Body of pancreas (tissue), 4 donors: Measurements from ENCODE around the gene CDK4. TPM values are rescaled to one million over a fixed set of nuclear protein-coding genes. Genes with fewer than 3 reads are reported as not detected.

Experiments used
- ATAC-seq: fragments of 150-250 bp; one replicate; pipeline ENCODE4 v1.9.1; 2016
- DNase-seq, 4 donors: peaks; one replicate each; pipeline ENCODE4 v3.0.0-alpha.2; 2019
- H3K27ac ChIP-seq, 4 donors: fragments of 200-600 bp; sonication (generic); 1 replicate in 3 of 4; 2 replicates in 1 of 4; pipeline versions ENCODE4 v1.5.1 to v1.6.1; 2016 to 2019; ENCODE audit warnings: mild to moderate bottlenecking in 1 of 4, mixed read lengths in 1 of 4, moderate library complexity in 1 of 4
- H3K27me3 ChIP-seq, 2 donors: fragments of 200-600 bp; sonication (generic); one replicate each; pipeline ENCODE4 v1.6.0; 2016; ENCODE audit warnings: mild to moderate bottlenecking in 1 of 2
- H3K36me3 ChIP-seq, 2 donors: fragments of 200-600 bp; sonication (generic); replicated peaks in 1 of 2; 2 replicates each; pipeline ENCODE4 v1.5.1; 2016; ENCODE audit warnings: low read depth in 2 of 2; ENCODE audit not compliant: insufficient read depth in 1 of 2
- H3K4me1 ChIP-seq: fragments of 200-600 bp; sonication (generic); one replicate; pipeline ENCODE4 v1.6.0; 2016
- H3K4me3 ChIP-seq, 2 donors: fragments of 200-600 bp; sonication (generic); 1 replicate in 1 of 2; 2 replicates in 1 of 2; pipeline ENCODE4 v1.5.1; 2016 to 2019
- H3K9me3 ChIP-seq, 3 donors: fragments of 200-600 bp; sonication (generic); 1 replicate in 2 of 3; 2 replicates in 1 of 3; pipeline ENCODE4 v1.5.1; 2016
- CTCF ChIP-seq, 7 experiments: fragments of 450-650 bp in 4 of 7; fragments of 200-600 bp in 3 of 7; sonication (generic) in 3 of 7; IDR thresholded peaks; one replicate each; pipeline ENCODE4 v1.5.1; 2016 to 2019; ENCODE audit warnings: antibody characterized with exemption in 7 of 7
- POLR2A ChIP-seq, 3 donors: fragments of 450-650 bp; IDR thresholded peaks; one replicate each; pipeline ENCODE4 v1.6.1; 2016; ENCODE audit warnings: antibody characterized with exemption in 3 of 3, mild to moderate bottlenecking in 2 of 3
- WGBS, 2 donors: methylation state at CpG; one replicate each; pipeline ENCODE4 v1.1.5; 2017; 5-methylcytosine and 5-hydroxymethylcytosine counted together
- intact Hi-C: fragments of 100-400 bp; cut with DNase I; formaldehyde crosslinking; loops from one replicate; pipeline ENCODE4 v1.15.1; 2023
- total RNA-seq, 2 donors: library from RNA; depleted of rRNA; stranded (reverse); fragments of >200 nt; gene quantifications; one replicate each; pipeline ENCODE4 v1.1.0, GENCODE V29; 2016

CDK4 gene
- total RNA-seq, 2 donors from 2014 or later: 27.0 to 81.2 TPM

GRCh38 chr12:57752668-57753000 is 524 bp upstream of the CDK4 start:
- H3K4me3 ChIP-seq: no peak overlapping the region
- H3K36me3 ChIP-seq: peaks cover 0 to 4% of the 10 kb centered on the region in 2 donors
- WGBS, 2 donors: 0 to 2% methylated on average over 5 of the region's 5 CpGs
- DNase-seq (no peak), ATAC-seq (no peak)
- H3K27ac ChIP-seq: peak overlapping the region; percentile 66 to 90 (median 78)
- H3K27me3 ChIP-seq: no peaks in the 10 kb centered on the region
- H3K9me3 ChIP-seq: no peaks in the 10 kb centered on the region
- TF ChIP-seq CTCF (IDR thresholded peaks at IDR 0.05) (no peak), POLR2A (IDR thresholded peaks at IDR 0.05) (no peak)
- peaks cover 38% of the 10 kb centered on the region for H3K4me1 ChIP-seq
- intact Hi-C loops: no loop called here

- peaks cover 0 to 6% of the 10 kb centered on the region in 2 donors for H3K36me3 ChIP-seq
- no peaks in the 10 kb centered on the region for H3K27me3 ChIP-seq
- no peaks in the 10 kb centered on the region for H3K9me3 ChIP-seq
- H3K27ac ChIP-seq: peak overlapping the region in 3 of 4 donors; percentile 71 to 90 (median 89)
- H3K4me1 ChIP-seq: peaks cover 32% of the 10 kb centered on the region
- 7 to 12% methylated on average over 8 of the region's 8 CpGs for WGBS, 2 donors
- DNase-seq: no peak
- ATAC-seq: no peak
- TF ChIP-seq CTCF (IDR thresholded peaks at IDR 0.05) (no peak), POLR2A (IDR thresholded peaks at IDR 0.05) (no peak)
- peak overlapping the region; percentile 27 to 28 for H3K4me3 ChIP-seq
- intact Hi-C loops: no loop called here
Observed at GRCh38 chr12:57751432-57751787, 700 bp downstream of the CDK4 start.

GRCh38 chr12:57750561-57751431 is 1.3 kb downstream of the CDK4 start:
- no peak for TF ChIP-seq POLR2A (IDR thresholded peaks at IDR 0.05)
- intact Hi-C loops: no loop called here
- ATAC-seq (no peak), DNase-seq (no peak)
- Histone ChIP-seq H3K27ac (peak overlapping the region in 3 of 4 donors; percentile 71 to 90 (median 89)), H3K9me3 (no peaks in the 10 kb centered on the region), H3K27me3 (no peaks in the 10 kb centered on the region), H3K4me1 (peaks cover 32% of the 10 kb centered on the region), H3K36me3 (peaks cover 0 to 6% of the 10 kb centered on the region in 2 donors), H3K4me3 (no peak overlapping the region)
- 82 to 85% methylated on average over 15 of the region's 15 CpGs for WGBS, 2 donors

GRCh38 chr12:57749061-57749460 is 3.0 kb downstream of the CDK4 start:
- ATAC-seq: no peak
- peaks cover 37% of the 10 kb centered on the region for H3K4me1 ChIP-seq
- no peaks in the 10 kb centered on the region for H3K9me3 ChIP-seq
- H3K27me3 ChIP-seq: no peaks in the 10 kb centered on the region
- intact Hi-C loops: no loop called here
- no peak overlapping the region for H3K4me3 ChIP-seq
- peaks cover 0 to 6% of the 10 kb centered on the region in 2 donors for H3K36me3 ChIP-seq
- H3K27ac ChIP-seq: no peak overlapping the region
- DNase-seq: no peak
- no peak for TF ChIP-seq POLR2A (IDR thresholded peaks at IDR 0.05)
- no peak for TF ChIP-seq CTCF (IDR thresholded peaks at IDR 0.05)
- 91 to 96% methylated on average over 5 of the region's 5 CpGs for WGBS, 2 donors

- Histone ChIP-seq H3K36me3 (peaks cover 0 to 6% of the 10 kb centered on the region in 2 donors), H3K27me3 (no peaks in the 10 kb centered on the region), H3K4me1 (peaks cover 26% of the 10 kb centered on the region), H3K4me3 (no peak overlapping the region), H3K27ac (peak overlapping the region in 2 of 4 donors; percentile 95 to 96), H3K9me3 (no peaks in the 10 kb centered on the region)
- ATAC-seq (no peak), DNase-seq (no peak)
- 75% methylated on average over 3 of the region's 3 CpGs for WGBS, 2 donors
- intact Hi-C loops: no loop called here
- TF ChIP-seq CTCF (IDR thresholded peaks at IDR 0.05) (no peak), POLR2A (IDR thresholded peaks at IDR 0.05) (no peak)
Observed at GRCh38 chr12:57746025-57746424, 6.1 kb downstream of the CDK4 start.
